Stimulated activated CD8-positive, alpha-beta memory T cell treated with anti-CD3 and anti-CD28 coated beads, Interleukin-15, amount 100 ng/mL, for 24 hours (primary cell): Measurements from ENCODE around the gene RANBP9.
A peak's percentile ranks its signal among the peaks of the same experiment; 100 is the strongest.

Source experiments
- DNase-seq: peaks from one replicate; pipeline ENCODE4 v3.0.0-alpha.2; 2020; ENCODE audit warnings: low read depth

Gene RANBP9

DNA sequence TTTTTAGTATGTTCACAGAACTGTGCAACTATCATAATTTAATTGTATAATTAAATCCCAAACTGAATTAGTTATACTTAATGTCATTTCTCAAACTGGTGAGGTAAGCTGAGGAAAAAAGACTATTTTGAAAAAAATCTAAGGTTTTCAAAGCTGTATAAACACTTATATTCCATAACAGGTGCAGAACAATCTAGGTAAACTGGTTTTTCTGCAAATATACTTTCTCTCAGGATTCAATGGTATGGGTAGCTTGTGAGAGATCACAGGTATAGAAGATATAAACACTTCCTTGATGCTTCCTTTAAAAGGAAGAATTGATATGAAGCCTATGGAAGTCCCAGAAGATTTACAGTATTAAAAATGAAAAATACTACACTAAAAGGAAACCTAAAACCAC is 62.8 kb downstream of the RANBP9 start:
- no peak for DNase-seq

DNA sequence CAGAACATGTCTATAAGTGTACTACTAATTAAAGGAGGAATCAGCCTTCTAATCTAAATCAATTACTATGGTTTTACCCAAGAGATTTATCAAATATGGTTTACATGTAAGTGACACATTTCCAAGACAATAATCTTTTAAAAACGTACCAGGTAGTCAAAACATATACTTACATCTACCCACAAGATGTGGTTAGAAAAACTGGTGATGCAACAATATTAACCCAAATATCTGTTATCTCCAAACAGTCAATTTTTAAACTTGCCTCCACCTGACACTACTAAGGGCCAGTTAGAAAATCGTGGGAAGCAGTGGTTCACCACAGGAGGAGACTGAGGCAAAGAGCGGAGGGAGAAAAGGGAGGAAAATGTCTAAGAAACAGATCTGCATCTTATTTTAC is 68.5 kb downstream of the RANBP9 start:
- no peak for DNase-seq

DNA sequence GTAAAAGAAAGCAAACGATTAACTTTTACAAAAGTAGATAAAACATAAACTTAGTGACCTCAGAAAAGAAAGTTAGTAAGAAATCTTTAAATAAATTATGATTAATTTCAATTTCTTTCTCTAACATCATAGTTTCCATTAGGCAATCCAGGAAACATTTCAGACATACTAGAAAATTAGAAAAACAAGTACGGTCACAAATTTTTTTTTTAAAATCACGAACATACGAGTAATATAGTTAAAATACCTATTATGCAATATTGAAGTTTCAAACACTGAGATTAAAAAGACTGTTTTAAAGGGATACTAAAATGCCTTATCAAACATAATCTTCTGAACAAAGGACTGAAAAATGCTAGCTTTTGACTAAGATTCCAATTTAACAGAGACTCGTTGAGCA is 70.3 kb downstream of the RANBP9 start:
- no peak for DNase-seq

DNA sequence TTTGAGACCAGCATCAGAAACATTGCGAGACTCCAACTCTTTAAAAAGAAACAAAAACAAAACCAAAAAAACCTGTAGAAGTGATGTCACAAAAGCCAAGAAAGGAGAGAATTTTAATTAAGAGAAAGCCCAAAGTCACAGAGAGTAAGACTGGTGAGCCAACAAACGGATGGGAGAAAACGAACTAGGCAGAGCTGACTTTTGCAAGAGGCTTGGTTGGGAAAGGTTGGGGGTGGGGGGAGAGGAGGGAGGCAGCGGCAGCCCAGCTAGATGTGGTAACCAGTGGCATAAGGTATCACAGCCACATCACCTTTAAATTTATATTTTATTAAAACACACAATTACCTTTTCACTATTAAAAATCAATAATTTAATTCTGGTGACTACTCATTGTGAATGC is 73.0 kb downstream of the RANBP9 start:
- DNase-seq: no peak

DNA sequence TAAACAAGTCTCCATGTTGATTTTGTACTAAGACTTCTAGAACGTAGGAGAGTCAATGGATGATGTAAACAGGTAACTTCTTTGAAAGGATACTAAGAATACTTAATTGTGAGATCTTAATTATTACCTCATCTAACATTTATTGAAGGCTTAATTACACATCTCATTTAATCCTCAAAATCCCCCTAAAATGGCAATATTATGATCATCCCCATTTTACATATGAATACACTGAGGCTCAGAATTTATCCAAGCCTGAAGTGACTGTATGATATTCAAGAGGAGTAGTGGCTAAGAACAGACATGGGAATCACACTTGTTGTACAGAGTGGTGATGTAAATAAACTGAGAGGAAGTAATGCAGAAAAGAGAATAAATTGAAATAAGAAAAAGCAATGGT is 73.6 kb downstream of the RANBP9 start:
- no peak for DNase-seq

DNA sequence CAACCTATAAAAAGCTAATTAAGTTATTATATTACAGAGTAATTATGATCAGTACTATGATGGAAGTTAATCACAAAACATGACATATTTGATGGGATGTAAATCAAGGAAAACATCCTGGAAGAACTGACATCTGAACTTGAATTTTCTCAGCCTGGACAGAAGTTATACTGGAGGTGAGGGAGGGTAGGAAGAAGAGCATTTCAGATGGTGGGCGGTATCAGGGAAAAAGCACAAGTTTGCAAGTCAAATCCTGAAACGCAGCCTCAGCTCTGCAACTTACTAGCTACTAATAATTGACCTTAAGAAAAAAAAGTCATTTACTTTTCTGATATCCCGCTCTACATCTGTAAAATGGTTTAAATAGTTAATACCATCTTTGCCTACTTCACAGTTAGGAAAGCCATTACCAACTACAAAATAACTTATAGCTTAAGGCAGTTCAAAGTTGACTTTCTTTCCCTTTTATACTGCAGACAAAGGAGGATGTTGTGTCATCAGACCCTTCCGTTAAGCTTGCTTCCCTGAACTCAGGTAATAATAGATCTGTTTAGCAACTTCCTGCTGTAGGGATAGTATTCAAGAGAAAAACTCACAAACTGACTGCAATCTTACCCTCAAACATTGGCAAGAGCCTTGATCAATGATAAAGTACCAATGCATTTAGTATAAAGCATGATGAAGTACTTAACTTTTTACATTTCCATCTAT is 75.5 kb downstream of the RANBP9 start:
- no peak for DNase-seq

DNA sequence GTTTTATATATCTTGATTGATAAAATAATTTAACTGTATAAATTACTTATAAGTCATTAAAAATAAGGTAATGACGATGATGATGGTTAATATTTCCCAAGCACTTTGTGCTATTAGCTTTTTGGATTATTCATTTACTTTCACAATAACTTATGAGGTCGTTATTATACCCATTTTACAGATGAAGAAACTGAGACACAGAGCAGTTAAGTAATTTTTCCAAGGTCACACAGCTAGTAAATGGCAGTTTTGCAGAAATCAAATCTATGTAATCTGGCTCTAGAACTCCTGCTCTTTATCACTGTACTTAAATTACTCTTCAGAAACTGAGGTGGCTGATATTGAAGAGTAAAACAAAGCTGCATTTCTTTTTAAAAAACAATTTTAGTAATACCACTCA is 78.3 kb downstream of the RANBP9 start:
- no peak for DNase-seq

DNA sequence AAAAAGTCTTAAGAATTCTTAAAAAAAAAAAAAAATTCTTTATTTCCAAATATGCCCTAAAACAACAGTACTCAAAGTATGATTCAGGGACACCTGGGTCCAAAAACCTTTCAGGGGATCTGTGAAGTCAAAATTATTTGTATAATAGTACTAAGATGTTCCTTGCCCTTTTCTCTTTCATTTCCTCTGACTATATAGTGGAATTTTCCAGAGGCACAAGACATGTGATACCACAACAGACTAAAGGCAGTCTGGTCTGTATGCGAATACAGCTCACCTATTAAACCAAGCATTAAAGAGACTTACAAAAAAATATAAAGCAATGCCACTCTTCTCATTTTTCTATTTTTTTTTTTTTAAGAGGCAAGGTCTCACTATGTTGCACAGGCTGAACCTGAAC is 81.1 kb downstream of the RANBP9 start:
- no peak for DNase-seq

DNA sequence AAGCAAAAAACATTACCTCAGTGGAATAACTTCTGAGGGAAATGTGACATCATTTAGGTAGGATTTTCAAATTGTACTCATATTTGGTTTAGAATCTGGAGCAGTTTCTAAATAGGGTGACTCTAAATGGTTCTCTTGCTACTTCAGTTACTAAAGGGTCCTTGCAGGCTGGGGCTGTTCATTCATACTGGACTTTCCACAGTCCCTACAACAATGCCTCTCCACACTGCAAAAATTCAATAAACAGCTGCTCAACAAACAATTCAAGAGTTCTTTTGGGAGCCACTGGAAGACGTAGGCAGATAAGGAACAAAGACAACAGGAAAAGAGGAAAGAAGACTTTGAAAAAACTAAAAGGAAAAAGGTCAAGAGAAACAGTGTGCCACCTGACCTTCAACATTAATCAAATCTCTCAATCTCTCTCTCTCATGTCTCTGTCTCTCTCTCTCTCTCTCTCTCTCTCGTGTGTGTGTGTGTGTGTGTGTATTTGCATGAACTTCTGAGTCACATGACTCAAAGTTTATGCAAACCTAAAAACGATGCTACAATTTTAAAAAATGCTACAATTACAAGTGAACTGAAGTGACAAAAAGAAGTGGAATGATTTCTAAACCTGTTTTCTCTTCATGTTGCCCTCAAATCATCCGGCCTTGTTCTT is 82.0 kb downstream of the RANBP9 start:
- no peak for DNase-seq

DNA sequence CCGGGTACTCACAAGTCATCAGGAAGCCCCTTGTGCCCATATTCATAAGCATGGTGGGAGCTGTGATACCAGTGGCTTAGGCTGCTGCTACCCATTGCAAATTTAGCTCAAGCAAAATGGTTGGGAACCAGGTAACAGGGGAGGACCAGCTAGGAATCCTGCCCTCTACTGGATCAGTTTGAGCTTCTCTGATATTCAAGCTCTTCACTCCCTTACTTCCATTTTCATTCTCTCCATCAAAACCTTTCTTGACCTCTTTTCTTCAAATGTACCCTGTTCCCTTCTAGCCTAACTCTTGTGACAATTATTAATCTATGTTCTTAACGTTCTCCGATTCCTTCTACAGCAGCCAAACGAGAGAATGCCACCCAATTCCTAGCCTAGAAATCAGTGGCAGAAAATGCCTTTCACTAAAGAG is 86.8 kb downstream of the RANBP9 start:
- no peak for DNase-seq

DNA sequence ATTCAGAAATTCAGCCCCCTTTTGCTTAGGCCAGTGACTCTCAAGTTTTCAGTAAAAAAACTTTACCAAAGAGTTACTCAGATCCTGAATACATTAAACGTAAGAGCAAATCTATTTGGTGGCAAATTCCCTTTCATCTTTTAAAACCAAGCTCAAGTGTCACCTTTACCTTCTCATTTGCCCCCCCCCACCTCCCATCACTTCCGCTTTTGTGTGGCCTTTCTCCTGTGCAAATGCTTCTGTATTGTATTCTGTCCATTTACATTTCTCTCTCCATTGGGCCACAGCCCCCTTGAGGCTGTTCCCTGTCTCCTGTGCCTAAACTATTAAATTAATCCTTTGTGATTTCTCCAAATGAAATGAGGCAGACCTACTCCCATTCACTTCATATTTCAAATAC is 94.6 kb downstream of the RANBP9 start:
- DNase-seq: no peak

DNA sequence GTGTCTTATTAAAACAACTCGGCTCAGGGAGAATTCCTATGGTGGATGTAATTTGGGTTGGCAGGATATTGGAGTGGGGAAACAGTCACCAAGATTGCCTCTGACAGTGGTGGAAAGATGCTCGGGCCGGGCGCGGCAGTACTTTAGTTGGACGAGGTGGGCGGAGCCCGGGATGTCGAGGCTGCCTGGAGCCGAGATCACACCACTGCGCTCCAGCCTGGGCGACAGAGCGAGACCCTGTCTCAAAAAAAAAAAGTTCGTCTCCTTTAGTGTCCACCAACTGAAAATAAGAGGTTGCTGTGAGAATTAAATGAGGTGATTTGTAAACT is 95.9 kb downstream of the RANBP9 start:
- DNase-seq: peak; percentile 21

DNA sequence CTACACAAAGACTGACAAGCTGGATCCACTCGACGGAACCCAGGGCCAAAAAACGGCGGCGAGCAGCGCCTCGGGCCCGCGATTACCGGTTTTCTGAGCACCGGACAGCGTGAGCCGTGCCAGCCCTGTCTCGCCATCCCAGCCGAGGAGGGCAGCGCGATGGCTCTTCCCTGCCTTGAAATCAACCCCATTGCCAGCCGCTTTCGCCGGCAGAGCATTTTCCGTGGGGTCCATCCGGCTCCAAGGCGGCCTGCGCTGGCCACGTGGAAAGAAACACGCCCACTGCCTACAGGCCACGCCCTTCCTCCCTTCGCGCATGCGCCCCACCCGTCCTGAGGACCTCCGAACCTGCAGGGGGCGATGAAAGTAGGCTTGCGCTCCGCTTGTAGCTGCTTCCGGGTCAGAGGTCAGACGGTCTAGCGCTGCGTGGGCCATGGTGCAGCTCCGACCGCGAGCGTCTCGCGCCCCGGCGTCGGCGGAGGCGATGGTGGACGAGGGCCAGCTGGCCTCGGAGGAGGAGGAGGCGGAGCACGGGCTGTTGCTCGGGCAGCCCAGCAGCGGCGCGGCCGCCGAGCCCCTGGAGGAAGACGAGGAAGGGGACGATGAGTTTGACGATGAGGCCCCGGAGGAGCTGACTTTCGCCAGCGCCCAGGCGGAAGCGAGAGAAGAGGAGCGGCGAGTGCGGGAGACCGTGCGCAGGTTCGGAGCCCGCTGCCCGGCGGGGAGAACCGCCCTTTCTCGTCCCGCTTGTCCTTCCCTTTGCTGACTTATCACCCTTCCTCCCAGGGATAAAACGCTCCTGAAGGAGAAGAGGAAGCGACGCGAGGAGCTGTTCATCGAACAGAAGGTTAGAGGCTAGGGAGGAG is 96.5 kb downstream of the RANBP9 start, which contains the start of gene NOL7:
NOL7 (plus strand) TSS at position 410 of the 866 bp plus-strand sequence; CDS start at position 434, 24 bp downstream.
- DNase-seq: peak; percentile 96

DNA sequence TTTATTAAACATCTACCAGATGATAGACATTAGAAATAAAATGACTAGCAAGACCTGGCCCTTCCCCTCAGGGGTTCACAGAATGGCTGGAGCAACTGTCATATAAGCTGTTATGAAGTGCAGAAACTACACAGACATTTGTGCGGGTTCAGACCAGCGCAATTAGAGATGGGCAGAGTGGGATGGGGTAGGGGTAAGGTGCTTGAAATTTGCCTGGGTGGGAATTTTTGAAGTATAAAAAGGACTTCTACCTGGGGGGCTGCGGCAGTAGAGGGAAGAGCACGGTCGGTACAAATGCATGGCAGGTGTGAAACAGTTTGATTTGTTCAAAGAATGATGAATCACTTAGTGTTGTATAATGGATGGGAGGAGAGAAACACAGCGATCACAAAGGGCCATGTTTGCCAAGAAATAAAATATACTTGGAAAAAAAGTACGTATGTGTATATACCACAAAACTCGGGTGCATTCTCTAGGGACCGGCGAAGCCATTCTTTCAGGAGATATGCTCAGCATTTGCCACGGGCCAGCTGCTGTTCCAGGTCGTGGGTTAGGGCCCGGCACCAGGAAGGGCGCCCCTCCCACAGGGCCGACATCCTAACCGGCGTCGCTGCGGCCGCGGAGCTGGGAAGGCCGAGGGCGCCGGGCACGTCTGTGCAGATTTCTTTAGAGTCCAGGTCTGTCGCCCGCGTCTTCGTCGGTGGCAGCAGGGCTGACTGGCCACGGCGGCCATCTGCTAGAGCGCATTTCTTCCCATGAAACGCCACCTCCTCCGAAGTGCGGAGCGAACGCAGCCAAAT is 97.3 kb downstream of the RANBP9 start:
- peak; percentile 14 for DNase-seq

DNA sequence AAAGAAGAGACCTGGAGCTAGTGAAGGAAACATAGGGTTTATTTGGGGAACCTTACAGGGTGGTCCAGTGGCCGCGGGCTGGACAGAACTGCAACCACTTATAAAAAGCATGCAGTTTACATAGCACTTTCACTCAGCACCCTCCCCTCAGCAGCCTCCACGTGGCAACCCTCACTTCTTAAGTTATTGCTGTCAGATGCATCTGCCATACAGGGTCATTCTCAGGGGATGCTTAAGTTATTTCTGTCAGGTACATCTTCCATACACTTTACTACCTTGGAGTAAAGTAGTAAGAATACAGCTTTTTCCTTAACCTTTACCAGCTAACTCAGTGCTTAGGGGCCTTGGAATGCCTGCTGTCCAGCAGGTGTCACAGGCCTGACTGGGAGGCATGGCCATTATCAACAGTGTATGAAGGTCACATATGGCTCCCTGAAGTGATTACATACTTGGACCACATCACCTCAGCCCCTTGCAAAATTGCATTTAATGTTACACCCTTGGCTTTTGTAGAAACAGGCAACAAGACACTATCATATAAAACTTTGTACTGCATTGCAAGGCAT is 98.5 kb downstream of the RANBP9 start:
- DNase-seq: no peak

DNA sequence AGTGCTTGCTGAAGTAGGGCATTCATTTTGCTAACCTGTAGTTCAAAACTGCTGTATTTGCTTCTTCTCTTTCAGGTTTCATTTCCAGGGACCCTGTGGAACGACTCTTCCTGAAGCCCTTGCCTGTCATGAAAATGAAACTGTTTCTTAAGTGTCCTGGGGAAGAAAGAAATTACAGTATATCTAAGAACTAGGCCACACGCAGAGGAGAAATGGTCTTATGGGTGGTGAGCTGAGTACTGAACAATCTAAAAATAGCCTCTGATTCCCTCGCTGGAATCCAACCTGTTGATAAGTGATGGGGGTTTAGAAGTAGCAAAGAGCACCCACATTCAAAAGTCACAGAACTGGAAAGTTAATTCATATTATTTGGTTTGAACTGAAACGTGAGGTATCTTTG is 99.9 kb downstream of the RANBP9 start:
- no peak for DNase-seq

DNA sequence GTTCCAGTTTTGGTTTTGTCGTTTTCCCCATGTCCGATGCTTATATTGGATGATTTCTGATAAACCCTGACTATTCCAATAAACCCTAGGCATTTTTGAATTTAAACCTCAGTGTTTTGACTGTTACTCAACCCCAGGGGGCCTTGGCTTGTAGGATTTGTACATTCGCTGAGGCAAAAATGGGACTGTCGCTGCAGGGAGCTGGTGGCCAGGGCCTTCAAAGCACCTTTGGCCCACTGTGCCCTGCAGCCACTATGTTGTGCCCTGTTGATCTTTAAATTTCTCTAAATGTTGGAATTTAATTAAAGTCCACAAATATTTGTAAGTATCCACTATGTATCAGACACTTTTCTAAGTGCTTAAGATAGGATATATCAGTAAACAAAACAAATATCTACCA is 106.0 kb downstream of the RANBP9 start:
- DNase-seq: no peak

DNA sequence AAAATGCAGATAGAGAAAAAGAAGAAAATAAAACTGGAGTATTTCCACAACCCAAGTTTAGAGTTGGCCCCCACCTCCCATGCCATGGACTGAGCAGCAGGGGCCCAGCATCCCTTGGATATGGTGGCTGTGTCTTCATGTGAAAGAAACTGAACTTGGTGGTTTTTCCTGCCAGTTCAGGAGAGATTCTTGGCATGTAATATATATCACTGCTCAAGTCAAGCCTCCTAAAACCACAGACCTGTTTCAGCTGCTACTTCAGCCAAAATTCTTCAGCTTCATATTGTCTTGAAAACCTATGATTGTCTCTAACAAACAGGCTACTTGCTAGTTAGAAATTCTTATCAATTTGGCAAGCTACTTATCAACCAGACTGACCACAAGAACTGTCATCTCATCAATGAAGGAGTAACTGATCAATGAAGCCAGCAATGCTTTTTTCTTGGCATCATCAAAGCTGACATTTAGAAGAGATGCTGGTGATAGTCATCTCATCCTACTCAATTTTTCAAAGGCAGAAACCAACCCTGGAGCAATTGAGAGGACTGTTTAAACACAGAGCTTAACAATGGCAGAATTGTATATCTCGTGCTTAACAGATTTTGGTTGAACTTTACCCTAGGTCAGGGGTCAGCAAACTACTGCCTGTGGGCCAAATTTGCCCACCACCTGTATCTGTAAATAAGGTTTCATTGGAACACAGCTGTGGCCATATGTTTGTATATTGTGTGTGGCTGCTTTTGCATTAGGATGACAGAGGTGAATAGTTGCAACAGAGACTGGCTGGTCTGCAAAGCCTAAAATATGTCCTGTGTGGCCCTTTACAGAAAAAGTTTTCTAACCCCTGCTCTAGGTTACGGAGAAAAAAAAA is 106.9 kb downstream of the RANBP9 start:
- no peak for DNase-seq

DNA sequence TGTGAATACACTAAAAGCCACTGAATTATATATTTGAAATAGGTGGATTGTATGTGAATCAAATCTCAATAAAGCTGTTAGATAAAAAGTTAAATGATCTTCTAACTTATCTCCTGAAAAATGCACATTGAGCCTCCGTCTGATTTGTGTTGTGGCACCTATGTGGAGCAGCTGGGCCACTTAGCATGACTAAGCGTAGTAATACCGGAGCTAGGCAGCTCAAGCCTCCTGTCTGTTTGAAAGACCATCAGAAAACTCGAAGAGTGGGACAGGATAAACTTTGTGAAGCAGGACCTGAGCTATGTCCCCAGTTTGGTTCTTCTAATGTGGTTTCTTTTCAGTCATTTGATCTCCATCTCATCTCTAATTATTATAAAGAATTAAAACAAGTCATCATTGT is 107.5 kb downstream of the RANBP9 start:
- DNase-seq: no peak

DNA sequence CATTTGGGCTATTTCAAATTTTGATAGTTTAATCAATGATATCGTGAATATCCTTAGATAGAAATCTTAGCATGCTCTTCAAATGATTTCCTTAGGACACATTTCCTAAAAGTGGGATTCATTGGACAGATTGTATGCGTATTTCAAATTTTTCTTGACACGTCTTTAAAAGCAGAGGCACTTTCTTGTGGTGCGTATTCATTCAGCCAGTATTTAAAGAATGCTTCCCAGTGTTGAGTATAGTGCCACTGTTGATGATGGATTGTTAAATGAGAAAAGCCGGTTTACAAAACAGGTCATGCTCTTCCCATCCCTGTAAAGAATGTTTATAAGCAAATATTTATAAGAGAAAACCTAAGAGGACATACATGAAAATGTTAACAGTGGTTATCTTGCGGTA is 111.6 kb downstream of the RANBP9 start:
- DNase-seq: no peak

DNA sequence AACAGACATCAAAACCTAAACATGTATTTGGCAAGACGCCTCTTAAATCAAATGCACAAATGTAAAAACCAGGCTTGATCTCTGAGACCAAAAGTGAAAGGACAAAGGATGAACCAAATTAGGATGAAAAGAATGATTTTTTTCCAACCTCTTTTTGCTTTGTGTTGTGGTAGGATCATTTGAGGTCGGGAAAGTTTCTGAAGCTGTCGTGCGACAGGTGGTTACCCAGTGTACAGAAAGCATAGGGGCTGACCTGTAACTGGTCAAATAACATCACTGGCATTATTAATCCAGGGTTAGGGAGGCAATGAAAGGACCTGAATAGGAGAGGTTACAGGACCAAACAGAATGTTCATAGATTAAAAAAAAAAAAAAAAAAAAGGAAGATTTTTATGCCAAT is 114.6 kb downstream of the RANBP9 start:
- no peak for DNase-seq
